NCI-H146 treated with DMSO at 0.1 percent for 48 hours (cell line): Measurements from ENCODE around the gene SOX13.

Experiments
- DNase-seq: peaks from one replicate; lab custom pipeline; 2025; ENCODE audit not compliant: unreplicated experiment; lab: John Stamatoyannopoulos, UW

The SOX13 gene

DNA sequence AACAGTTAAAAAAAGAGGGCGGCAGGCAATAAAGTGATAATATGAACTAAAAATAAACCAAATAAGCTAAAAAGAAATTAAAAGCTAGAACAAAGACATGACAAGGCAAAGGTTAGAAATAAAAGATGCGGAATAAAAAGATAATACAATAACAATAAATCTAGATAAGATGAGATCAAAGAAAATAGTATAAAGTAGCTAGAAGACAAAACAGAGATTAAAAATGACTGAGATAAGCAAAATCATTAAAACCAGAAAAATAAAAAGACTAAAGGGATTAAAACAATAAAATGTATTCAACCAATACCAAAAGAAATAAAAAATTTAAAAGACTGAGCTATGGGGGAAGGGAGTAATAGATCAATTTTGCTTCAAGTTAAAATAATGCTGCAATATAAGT, 10.8 kb upstream of the SOX13 start:
- no peak for DNase-seq

DNA sequence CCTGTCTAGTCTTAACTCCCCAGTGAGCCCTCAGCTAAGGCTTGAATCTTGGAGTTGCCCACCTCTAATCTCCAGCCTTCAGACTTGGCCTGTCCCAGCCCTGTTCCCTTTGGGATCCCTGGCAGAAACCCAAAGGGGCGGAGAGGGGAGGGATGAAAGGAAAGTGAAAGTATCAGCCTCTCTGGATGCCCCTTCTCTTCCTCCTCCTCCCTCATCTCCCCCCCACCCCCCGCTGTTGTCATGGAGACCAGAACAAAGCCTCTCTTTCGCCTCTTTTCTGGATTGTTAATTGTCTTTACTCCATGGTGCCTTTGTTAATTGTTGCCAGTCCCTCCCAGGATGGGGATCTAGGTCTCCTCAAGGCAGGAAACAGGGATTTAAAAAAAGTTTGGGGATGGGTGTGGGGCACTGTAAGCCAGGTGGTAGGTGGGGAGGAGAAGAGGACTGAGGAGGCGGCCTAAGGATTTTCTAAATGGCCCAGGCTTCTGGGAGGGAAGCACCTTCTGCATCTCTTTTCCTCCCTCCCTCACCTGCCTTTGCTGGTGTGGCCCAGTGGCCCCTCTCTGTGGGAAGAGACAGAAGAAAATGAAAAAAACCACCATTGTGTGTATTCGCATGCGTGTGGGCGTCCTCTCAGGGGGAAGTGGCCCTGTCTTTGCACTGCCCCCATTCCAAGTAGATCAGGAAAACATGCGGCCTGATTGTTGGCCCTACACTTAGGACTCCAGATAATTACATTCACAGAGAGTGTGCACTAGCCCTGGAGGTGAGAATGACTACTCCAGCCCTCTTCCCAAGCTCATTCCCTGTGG, 7.5 kb upstream of the SOX13 start:
- DNase-seq = no peak

DNA sequence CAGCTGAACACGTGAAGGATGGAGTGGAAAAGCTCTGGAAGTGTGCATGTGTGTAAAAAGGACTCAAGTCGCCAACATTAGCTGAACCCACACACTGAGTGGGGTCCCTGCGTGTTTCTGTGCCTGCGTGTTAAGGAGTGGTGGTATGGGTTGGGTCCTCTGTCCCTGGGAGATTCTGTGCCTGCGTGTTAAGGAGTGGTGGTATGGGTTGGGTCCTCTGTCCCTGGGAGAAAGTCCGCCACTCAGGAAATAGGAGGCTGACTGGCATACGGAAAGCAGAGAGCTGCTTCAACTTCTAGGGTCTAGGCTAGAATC, 7.0 kb upstream of the SOX13 start:
- DNase-seq = no peak

DNA sequence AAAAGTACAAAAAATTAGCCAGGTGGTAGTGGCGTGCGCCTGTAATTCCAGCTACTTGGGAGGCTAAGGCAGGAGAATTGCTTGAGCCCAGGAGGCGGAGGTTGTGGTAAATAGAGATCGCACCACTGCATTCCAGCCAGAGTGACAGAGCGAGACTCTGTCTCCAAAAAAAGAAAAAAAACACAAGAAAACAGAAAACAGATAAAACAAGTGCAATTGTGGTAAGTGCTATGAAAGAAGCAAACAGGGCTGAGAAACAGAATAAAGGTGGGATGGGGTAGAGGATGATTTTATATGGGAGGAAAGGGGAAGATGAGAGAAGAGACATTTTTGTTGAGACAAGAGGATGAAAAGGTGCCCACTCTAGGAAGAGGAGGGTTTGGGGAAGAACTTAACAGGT, 5.0 kb upstream of the SOX13 start:
- DNase-seq = no peak

DNA sequence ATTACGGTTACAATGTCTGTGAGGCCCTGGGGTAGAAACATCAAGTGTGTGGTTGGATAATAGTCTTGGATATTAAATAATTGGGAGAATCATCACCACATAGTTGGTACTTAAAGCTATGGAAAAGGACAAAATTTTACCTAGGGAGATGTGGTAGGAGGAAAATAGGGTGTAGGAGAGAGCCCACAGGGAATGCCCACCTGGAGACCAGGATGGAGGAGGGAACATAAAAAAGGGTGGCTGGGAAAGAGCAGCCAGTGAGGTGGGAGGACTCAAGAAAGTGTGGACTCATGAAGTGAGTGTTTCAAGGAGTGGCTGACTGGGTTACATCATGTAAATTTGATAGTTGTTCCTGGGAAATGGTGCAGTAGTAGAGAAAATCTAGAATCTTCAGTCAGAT, 3.0 kb upstream of the SOX13 start:
- DNase-seq = no peak

DNA sequence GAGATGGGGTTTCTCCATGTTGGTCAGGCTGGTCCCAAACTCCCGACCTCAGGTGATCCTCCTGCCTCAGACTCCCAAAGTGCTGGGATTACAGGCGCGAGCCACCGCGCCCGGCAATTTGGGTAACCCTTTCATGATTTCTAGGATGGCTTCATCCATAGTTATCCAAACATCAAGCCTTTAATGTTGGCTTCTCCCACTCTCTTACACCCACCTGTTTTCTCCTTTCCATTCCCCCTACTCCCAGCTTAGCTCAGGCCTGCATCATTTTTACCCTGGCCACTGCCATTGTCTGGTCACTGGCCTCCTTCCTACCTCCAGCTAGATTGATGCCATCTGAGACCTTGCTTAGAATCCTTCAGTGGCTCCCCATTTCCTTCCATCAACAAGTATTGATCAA, 2.0 kb upstream of the SOX13 start:
- no peak for DNase-seq

DNA sequence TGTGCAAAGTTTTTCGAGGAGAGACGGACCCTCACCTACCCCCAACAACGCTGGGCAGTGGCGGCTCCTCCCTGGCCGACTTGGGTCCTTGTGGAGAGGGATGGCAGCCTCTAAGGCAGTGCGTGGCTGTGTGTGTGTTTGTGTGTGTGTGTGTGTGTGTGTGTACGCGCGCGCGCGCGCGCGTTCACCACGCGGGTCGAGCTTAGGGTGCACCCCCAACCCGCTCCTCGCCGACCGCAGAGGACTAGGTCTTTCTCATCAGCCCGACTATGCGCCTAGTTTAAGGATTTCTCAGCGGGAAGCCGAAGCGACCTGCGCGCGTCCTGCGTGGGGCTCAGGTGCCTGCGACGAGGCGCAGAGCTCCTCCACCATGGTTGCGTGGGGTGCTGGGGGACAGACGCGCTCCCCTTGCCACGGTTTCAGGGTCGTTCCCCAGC, 940 bp downstream of the SOX13 start:
- DNase-seq = no peak

DNA sequence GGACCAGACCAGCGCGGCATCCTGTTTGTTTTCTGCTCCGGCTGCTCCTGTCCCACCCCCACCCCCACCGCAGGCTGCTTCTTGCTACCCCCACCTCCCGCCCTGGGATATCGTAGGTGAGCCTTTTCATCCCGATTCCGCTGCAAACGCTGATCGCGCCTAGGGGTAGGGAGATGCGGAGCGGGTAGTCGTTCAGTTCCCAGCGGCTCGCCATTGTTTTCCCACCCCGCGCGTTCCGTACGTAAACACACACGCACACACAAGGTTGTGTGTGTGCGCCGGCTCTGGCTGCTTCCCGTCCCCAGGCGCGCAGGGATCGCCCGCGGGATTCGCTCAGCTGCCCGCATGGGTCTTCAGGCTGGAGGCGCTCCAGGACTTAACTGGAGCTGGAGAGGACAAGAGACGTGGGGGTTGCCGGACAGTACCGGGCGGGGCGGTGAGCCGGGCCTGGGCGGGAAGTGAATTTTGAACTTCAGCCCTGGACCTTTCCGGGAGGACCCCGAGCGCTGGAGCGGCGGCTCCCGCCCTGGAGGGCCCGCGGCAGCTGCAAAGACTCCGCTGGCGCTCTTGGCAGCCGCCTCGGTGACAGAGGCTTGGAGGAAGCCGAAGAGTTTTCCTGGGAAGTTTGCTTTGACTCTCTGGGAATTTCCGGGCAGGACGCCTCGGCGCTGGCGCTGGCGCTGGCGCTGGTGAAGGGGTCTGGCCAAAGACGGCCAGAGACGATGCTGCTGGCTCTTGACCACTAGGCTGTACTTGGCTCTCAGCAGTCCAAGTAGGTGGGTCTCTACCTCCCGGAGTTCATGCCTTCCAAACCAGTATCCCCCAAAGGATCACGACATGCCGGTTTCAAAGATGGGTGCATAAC, 1.6 kb downstream of the SOX13 start:
- no peak for DNase-seq

DNA sequence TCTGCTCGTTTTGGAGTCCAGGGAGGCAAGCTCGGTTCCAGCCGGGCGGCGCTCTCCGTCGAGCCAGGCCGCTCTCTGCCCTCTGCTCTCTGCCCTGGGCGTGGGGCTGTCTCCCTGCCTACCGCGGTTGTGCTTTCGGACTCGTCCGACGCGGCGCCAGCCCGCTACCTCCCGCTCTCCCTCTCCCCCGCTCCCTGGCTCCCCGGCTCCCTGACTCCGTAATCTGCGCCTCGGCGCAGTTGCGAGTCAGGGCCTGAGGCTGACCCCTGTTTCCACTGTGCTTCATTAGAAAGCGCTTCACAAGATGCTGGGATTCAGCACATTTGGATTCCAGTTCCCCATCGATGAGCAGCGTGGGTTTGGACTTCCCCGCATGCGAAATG, 2.2 kb downstream of the SOX13 start:
- DNase-seq = no peak

DNA sequence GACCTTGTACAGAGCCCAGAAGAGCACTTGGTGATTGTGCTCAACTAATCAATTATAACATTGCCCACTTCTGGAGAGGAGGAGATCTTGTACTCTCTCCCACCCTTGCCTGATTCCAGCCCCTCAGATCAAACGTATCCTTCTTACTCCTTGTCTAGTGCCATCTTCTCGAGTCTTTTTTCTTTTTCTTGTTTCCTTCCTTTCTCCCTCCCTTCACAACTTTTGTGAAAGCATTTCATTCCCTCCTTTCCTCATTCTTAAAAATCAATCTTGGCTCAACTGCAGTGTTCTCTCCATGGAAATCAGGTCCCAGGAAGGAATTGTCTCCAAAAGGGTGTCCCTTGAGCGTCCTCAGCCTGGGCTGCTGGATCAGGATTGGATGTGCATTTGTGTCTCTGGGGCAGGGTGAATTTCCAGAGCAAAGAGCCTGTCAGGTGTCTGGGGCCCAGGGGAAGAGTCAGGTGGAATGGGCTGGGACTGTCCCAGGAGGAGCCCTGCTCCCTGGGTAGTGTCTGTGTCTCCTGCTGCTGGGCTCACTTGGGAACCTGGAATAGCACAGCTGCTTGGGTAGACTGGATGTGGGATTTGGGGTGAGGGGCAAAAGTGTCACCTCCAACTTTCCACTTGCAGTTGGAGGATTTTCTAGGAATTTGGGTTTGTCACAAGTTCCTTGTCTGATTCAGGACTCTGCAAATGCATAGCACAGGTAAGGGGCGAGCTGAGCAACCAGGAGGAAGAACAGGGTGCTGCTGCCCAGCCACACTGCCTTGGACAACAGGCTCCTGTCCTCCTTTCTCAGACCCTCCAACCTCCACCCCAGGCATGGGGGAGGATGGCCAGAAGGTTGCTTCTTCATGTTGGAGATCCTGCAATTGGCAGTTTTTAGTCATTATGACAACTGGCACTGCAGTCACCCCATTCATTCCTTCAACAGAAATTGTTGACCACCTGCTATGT, 3.3 kb downstream of the SOX13 start:
- DNase-seq = no peak

DNA sequence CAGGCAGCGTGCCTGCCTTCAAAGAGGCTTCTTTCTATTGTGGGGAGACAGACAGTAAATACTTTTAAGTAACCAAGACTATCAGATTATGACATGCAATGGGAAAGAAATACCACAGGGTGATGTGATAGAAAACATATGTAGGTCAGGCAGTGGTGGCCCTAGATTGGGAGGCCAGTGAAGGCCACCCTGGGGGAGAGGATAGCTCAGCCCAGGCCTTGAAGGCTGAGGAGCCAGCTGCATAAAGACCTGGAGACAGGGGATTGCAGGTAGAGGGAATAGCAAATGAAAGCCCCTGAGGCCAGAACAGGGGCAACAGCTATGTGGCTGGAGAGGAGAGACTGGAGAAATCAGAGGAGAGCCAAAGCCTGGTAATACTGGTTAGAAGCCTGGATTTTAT, 4.0 kb downstream of the SOX13 start:
- no peak for DNase-seq

DNA sequence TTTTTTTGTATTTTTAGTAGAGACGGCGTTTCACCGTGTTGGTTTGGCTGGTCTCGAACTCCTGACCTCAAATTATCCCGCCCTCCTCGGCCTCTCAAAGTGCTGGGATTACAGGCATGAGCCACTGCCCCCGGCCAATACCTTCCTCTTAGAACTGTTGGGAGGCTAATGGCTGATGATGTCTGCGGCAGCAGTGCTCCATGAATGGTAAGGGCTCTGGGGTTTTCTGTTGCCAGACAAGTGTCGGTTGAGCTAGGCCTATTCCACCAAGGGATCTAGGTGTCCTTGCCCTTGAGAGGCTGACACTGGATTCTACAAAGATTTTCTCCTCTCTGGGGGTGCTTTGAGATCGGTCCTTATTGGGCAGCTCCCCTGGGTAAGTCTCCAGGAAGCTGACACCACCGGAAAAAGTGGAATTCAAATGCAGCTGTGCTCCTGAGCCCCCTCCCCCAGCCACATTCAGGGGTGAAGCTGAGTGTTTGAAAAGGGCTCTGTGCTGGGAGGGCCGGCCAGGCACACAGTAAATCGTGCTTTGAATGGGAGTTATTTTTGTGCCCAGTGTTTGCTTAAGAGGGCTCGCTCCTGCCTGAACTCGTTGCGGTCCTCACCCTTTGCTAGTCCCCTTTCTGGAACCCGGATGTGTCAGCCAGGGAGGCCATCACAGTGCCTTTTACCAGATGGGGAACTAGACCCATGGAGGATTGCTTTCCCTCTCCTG, 5.2 kb downstream of the SOX13 start:
- peak; percentile 78 for DNase-seq

DNA sequence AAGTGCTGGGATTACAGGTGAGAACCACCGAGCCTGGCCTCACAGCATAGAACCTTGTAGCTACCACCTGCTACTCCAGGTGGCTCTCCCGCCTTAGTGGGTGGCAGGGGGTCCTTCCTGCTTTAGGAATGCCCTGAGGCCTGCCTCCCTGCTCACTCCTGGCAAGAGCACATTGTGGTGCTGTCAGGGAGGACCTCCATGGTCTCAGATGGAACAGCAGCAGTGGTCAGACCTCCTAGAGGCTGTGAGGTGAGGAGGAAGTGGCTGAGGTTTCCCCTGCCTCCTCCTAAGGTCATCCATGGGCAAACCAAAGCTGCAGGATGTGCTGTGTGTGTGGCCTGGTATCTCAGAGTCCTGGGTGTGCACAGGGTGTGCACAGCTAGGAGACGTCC, 6.7 kb downstream of the SOX13 start:
- no peak for DNase-seq

DNA sequence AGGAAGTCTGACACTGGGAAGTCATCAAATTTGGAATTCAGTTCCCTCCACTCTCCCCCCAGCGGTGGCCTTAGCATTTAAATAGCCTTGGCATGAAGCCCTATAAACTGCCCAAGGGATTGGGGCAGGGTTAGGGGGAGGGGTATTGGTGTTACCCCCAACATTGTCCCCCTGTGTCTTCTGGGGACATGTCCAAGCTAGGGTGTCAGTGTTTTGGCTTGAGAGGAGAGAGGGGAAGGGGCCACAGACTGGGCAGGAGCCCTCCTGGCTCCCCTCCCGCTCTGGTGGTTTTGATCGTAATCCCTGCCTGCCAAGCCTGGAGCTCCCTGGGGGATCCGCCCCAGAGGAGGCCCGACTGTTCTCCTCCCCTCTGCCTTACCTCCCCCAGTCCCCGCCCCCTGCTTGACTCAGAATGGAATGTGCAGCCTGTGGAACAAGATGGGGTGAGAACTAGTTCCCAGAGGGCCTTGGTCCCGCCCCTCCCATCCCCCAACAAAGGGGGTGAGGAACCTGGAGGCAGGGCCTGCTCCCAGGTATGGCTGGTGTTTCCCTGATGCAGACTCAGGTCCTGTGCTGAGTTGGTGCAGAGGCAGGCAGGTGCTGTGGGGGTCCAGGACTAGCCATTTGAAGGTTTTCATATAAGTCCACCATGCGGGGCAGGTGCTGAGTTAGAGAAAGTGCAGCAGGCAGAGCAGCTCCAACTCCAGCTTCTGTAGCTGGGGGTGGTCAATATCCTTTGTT, 7.4 kb downstream of the SOX13 start:
- no peak for DNase-seq

DNA sequence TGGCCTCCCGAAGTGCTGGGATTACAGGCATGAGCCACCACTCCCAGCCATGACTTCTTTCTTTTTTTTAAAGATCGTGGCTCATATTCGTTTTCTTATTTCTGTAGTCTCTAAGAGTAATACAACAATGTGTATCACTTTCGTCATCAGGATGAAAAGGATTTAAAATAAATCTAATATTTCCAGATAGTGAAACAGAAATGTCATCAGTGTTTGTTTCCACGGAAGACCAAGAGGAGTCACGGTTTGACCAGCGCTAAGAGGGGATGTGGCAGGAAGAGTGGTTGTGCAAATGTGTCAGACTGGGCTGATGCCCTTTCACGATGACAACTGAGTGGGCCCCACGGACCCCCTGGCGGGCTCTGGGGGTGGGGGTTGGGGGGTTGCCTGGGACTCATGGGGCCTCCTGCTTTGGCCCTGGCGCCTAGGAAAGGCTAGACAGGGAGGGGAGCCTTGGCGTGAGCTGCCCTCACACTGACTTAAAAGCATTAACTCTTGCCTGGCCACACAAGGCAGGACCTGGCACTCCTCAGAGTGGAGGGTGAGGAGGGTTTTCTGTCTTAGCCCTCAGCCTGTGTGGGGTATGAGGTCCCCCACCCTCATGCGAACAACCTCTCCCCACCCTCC, 8.4 kb downstream of the SOX13 start:
- DNase-seq = no peak

DNA sequence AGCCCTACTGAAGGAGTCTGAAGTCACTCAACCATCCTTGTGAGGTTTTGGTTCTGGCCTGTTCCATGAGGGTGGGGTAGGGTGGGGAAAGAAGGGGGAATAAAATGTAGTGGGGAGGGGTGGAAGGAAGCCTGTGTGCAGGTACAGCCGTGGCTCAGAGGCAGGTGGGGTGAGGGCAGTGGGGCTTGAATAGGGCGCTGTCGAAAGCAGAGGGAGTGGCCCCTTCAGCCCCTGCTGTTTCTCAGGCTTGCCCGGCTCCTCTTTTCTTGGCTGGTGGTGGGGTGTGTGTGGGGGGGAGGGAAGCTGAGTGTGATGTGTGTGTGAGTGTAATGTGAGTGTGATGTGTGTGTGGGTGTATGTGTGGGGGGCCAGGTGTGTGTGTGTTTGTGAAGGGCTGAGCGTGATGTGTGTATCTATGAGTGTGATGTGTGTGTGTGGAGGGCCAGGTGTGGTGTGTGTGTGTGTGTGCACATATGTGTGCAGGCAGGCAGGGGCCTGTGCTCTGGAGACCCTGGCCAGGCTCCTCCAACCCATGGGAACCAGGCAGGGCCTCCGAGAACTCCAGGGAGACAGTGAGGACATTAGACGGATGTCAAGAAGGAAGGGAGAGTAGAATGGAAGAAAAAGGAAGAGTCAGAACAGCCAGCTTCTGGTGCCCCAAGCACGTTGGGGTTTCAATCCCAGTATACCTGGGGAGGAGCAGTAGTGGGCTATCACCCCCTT, 9.0 kb downstream of the SOX13 start:
- no peak for DNase-seq

DNA sequence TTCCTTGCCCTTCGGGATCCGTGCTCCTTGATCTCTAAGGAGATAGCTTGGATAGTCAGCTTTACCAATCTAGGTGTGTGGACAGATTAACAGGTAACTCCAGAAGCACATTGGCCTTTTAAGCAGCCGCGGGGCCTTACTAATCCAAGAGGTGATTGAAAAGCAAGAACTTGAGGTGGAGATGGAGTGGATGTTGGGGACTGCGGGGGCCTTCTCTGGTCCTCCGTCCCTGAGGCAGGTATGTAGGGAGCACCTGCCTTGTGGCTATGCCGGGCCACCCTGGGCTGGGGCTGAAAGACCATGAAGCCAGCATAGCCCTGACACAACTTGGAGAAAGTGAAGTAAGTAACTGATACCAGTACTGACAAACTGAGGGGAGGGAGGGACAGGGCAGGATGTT, 10.6 kb downstream of the SOX13 start:
- no peak for DNase-seq

DNA sequence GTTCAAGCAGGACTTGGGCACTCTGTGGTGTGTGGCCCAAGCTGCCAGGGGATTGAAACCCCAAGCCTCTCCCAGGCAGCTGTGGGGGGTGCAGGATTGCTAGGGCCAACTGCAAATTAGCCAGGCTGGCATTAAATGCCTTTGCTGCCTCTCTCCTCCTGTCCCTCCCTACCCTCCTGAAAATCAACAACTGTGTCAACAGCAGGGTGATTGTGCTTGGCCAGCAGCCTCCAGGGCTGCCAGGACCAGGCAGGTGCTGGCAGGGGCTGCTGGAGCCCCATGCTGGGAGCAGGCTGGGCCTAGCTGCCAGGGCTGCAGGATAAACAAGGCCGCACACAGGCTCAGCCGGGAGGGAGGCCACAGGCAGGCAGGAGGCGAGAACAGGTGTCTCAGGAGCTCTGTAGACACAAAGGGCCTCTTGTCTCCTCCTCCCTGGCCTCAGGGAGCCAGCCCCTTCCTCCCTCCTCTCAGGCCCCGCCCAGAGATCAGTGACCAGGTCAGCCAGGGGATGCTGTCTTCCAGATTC, 11.4 kb downstream of the SOX13 start:
- DNase-seq = peak; percentile 97

DNA sequence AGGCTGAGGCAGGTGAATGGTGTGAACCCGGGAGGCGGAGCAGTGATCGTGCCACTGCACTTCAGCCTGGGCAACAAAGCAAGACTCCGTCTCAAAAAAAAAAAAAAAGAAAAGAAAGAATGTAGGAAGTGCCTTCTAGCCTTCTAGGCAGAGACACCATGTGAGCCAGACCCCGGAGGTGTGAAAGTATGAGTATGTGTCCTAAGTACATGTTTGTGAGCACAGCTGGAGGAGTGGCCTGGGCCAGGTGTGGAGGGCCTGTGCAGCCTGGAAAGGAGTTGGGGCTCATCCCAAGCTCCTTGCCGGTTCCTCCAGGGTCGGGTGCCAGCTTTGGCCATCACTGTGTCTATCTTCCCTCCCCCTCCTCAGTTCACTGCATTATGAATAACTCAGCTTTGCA, 13.0 kb downstream of the SOX13 start:
- no peak for DNase-seq
